ENCODE data around the gene DUS1L. TPM values are rescaled to one million over a fixed set of nuclear protein-coding genes. Genes with fewer than 3 reads are reported as not detected.
A peak's percentile ranks its signal among the peaks of the same experiment; 100 is the strongest.

DUS1L gene
- total RNA-seq, 4 donors from 2014 or later, result 73.6 to 207 (median 122) TPM

GRCh38 chr17:82104797-82105416, 39.3 kb upstream of the DUS1L start:
- peaks cover 13 to 33% (median 24%) of the 10 kb centered on the region in 4 donors for H3K4me1 ChIP-seq
- H3K27ac ChIP-seq, result peak overlapping the region in 1 of 4 donors; percentile 87
- DNase-seq, result no peak

GRCh38 chr17:82103553-82104451, 38.2 kb upstream of the DUS1L start:
- TF ChIP-seq POLR2A (IDR thresholded peaks at IDR 0.05), result no peak
- no peak for TF ChIP-seq CTCF (IDR thresholded peaks at IDR 0.05)
- H3K4me1 ChIP-seq, result peaks cover 13 to 43% (median 30%) of the 10 kb centered on the region in 4 donors
- H3K4me3 ChIP-seq, result no peak overlapping the region
- no peak for DNase-seq
- H3K27me3 ChIP-seq, result no peaks in the 10 kb centered on the region
- no peaks in the 10 kb centered on the region for H3K9me3 ChIP-seq
- H3K36me3 ChIP-seq, result no peaks in the 10 kb centered on the region
- H3K27ac ChIP-seq, result peak overlapping the region in 3 of 4 donors; percentile 2 to 43 (median 3)

More at GRCh38 chr17:82104797-82105416, 39.3 kb upstream of the DUS1L start:
- Histone ChIP-seq H3K36me3 (no peaks in the 10 kb centered on the region), H3K27me3 (no peaks in the 10 kb centered on the region), H3K9me3 (no peaks in the 10 kb centered on the region), H3K4me3 (no peak overlapping the region)
- TF ChIP-seq CTCF (IDR thresholded peaks at IDR 0.05) (no peak), POLR2A (IDR thresholded peaks at IDR 0.05) (no peak)

- TF ChIP-seq POLR2A (IDR thresholded peaks at IDR 0.05) (no peak), CTCF (IDR thresholded peaks at IDR 0.05) (no peak)
- H3K4me1 ChIP-seq, result peaks cover 13 to 44% (median 32%) of the 10 kb centered on the region in 4 donors
- no peaks in the 10 kb centered on the region for H3K27me3 ChIP-seq
- no peak for DNase-seq
- H3K27ac ChIP-seq, result no peak overlapping the region
- no peak overlapping the region for H3K4me3 ChIP-seq
- H3K9me3 ChIP-seq, result no peaks in the 10 kb centered on the region
- no peaks in the 10 kb centered on the region for H3K36me3 ChIP-seq
Observed at GRCh38 chr17:82101767-82102679, 36.4 kb upstream of the DUS1L start.

- no peak for TF ChIP-seq CTCF (IDR thresholded peaks at IDR 0.05)
- TF ChIP-seq POLR2A (IDR thresholded peaks at IDR 0.05), result no peak
- H3K4me1 ChIP-seq, result peaks cover 5 to 45% (median 32%) of the 10 kb centered on the region in 4 donors
- peak overlapping the region in 1 of 4 donors; percentile 92 for H3K27ac ChIP-seq
- H3K36me3 ChIP-seq, result no peaks in the 10 kb centered on the region
- H3K27me3 ChIP-seq, result no peaks in the 10 kb centered on the region
- no peaks in the 10 kb centered on the region for H3K9me3 ChIP-seq
- no peak for DNase-seq
- no peak overlapping the region for H3K4me3 ChIP-seq
Observed at GRCh38 chr17:82101301-82101715, 35.7 kb upstream of the DUS1L start.
